Liver (tissue), 9 donors: Measurements from ENCODE around the gene CMTM8. TPM values are rescaled to one million over a fixed set of nuclear protein-coding genes. Genes with fewer than 3 reads are reported as not detected.

ENCODE experiments used
- DNase-seq: peaks from one replicate; pipeline ENCODE4 v3.0.0-alpha.2; 2017; ENCODE audit warnings: low spot score
- H3K27ac ChIP-seq, 2 donors: one replicate each; pipeline ENCODE4 v1.7.0; 2013; ENCODE audit warnings: inconsistent platforms in 2 of 2, low read length in 2 of 2, control low read depth in 1 of 2, low read depth in 1 of 2, mild to moderate bottlenecking in 1 of 2
- H3K27me3 ChIP-seq, 4 donors: one replicate each; pipeline versions ENCODE4 v1.6.1 to v1.7.0; 2013; ENCODE audit warnings: low read length in 3 of 4, inconsistent platforms in 1 of 4, mild to moderate bottlenecking in 1 of 4, moderate library complexity in 1 of 4; ENCODE audit not compliant: control insufficient read depth in 4 of 4, insufficient read depth in 4 of 4
- H3K36me3 ChIP-seq, 4 donors: one replicate each; pipeline versions ENCODE4 v1.6.1 to v1.7.0; 2013; ENCODE audit warnings: low read length in 3 of 4, mild to moderate bottlenecking in 3 of 4, low read depth in 1 of 4, moderate library complexity in 1 of 4; ENCODE audit not compliant: control insufficient read depth in 4 of 4, insufficient read depth in 3 of 4
- H3K4me1 ChIP-seq, 4 donors: one replicate each; pipeline versions ENCODE4 v1.6.1 to v1.7.0; 2013; ENCODE audit warnings: low read length in 3 of 4, mild to moderate bottlenecking in 3 of 4, moderate library complexity in 1 of 4; ENCODE audit not compliant: control insufficient read depth in 4 of 4, insufficient read depth in 4 of 4
- H3K4me3 ChIP-seq, 3 donors: one replicate each; pipeline versions ENCODE4 v1.6.1 to v1.7.0; 2013; ENCODE audit warnings: low read length in 3 of 3, control low read depth in 1 of 3, low read depth in 1 of 3, mild to moderate bottlenecking in 1 of 3
- H3K9ac ChIP-seq, 2 donors: one replicate each; pipeline ENCODE4 v1.7.0; 2013; ENCODE audit warnings: low read length in 2 of 2, mild to moderate bottlenecking in 2 of 2, moderate library complexity in 2 of 2, control low read depth in 1 of 2, low read depth in 1 of 2
- H3K9me3 ChIP-seq, 4 donors: one replicate each; pipeline versions ENCODE4 v1.6.1 to v1.7.0; 2013; ENCODE audit warnings: low read length in 3 of 4; ENCODE audit not compliant: control insufficient read depth in 4 of 4
- EGR1 ChIP-seq, 2 donors: IDR thresholded peaks; 2 replicates each; pipeline ENCODE4 v1.6.1; 2016 to 2018; ENCODE audit warnings: antibody characterized with exemption in 2 of 2, low read depth in 2 of 2
- FOXA1 ChIP-seq: IDR thresholded peaks from 2 replicates; pipeline ENCODE4 v1.6.1; 2016; ENCODE audit warnings: antibody characterized with exemption
- GABPA ChIP-seq, 2 donors: IDR thresholded peaks in 1 of 2; conservative IDR thresholded peaks in 1 of 2; 2 replicates each; pipeline ENCODE4 v1.6.1; 2016; ENCODE audit warnings: antibody characterized with exemption in 2 of 2, mild to moderate bottlenecking in 1 of 2, moderate library complexity in 1 of 2
- HNF4A ChIP-seq, 2 donors: conservative IDR thresholded peaks; 2 replicates each; pipeline ENCODE4 v1.6.1; 2016; ENCODE audit warnings: antibody characterized with exemption in 2 of 2, mild to moderate bottlenecking in 2 of 2
- JUND ChIP-seq, 2 donors: IDR thresholded peaks; 2 replicates each; pipeline ENCODE4 v1.6.1; 2016; ENCODE audit warnings: antibody characterized with exemption in 2 of 2
- MAX ChIP-seq: IDR thresholded peaks from 2 replicates; pipeline ENCODE4 v1.6.1; 2016; ENCODE audit warnings: antibody characterized with exemption
- NR2F2 ChIP-seq: IDR thresholded peaks from 2 replicates; pipeline ENCODE4 v1.6.1; 2016; ENCODE audit warnings: antibody characterized with exemption
- REST ChIP-seq: IDR thresholded peaks from 2 replicates; pipeline ENCODE4 v1.6.1; 2016; ENCODE audit warnings: antibody characterized with exemption, mild to moderate bottlenecking
- SP1 ChIP-seq: IDR thresholded peaks from 2 replicates; pipeline ENCODE4 v1.6.1; 2018; ENCODE audit warnings: antibody characterized with exemption, mild to moderate bottlenecking
- TAF1 ChIP-seq: conservative IDR thresholded peaks from 2 replicates; pipeline ENCODE4 v1.6.1; 2016; ENCODE audit warnings: antibody characterized with exemption, mild to moderate bottlenecking
- YY1 ChIP-seq: IDR thresholded peaks from 2 replicates; pipeline ENCODE4 v1.6.1; 2016; ENCODE audit warnings: antibody characterized with exemption, mild to moderate bottlenecking
- ZBTB33 ChIP-seq: IDR thresholded peaks from 2 replicates; pipeline ENCODE4 v1.6.1; 2016; ENCODE audit warnings: antibody characterized with exemption
- WGBS: extraction: QIAGEN DNeasy Blood & Tissue Kit; methylation state at CpG from one replicate; pipeline ENCODE4 v1.1.7; 2013; 5-methylcytosine and 5-hydroxymethylcytosine counted together
- polyA plus RNA-seq, 2 donors: library from polyadenylated mRNA; stranded (reverse) in 1 of 2; unstranded in 1 of 2; fragments of 200-250 nt in 1 of 2; fragments of >200 nt in 1 of 2; fragmentation: Nextera tagmentation in 1 of 2; extraction: Ambion mirVana in 1 of 2; gene quantifications; one replicate each; pipeline versions ENCODE4 v1.2.1 to v1.2.3, GENCODE V29; 2013 to 2015
- total RNA-seq, 2 donors: library from RNA; depleted of rRNA; stranded (reverse); fragments of >200 nt; gene quantifications; one replicate each; pipeline ENCODE4 v1.2.3, GENCODE V29; 2014
- donor health status: healthy.
- donor health status: healthy.
- donor health status: healthy.
- donor health status: healthy.
- donor health status: healthy.

CMTM8 gene
- total and polyA plus RNA-seq, 4 donors = 4.3 to 44.6 (median 12.5) TPM

GRCh38 chr3:32306072-32306471 is 67.6 kb downstream of the CMTM8 start:
- no peak overlapping the region for H3K4me3 ChIP-seq
- 92% methylated on average over 3 of the region's 3 CpGs for WGBS
- no peak for DNase-seq
- no peak for TF ChIP-seq FOXA1
- TF ChIP-seq YY1 = no peak
- no peak for TF ChIP-seq GABPA (IDR thresholded peaks at IDR 0.05 in 1 of 2, conservative IDR thresholded peaks at IDR 0.05 in 1 of 2)
- no peak for TF ChIP-seq MAX
- no peak for TF ChIP-seq EGR1 (IDR thresholded peaks at IDR 0.05; ENCODE audit: low read depth in 2 of 2)
- no peak for TF ChIP-seq TAF1
- no peak for TF ChIP-seq ZBTB33
- no peak for TF ChIP-seq SP1
- no peak for TF ChIP-seq NR2F2
- no peak for TF ChIP-seq REST
- H3K4me1 ChIP-seq = peaks cover 4 to 16% (median 11%) of the 10 kb centered on the region in 4 donors
- no peak overlapping the region for H3K27ac ChIP-seq
- no peaks in the 10 kb centered on the region for H3K27me3 ChIP-seq
- no peaks in the 10 kb centered on the region for H3K9me3 ChIP-seq
- H3K9ac ChIP-seq = no peak overlapping the region
- H3K36me3 ChIP-seq = no peaks in the 10 kb centered on the region

- Histone ChIP-seq H3K27me3 (no peaks in the 10 kb centered on the region), H3K36me3 (no peaks in the 10 kb centered on the region), H3K9me3 (no peaks in the 10 kb centered on the region), H3K4me3 (no peak overlapping the region), H3K4me1 (peaks cover 1 to 16% (median 11%) of the 10 kb centered on the region in 4 donors), H3K9ac (no peak overlapping the region), H3K27ac (no peak overlapping the region)
- WGBS = 84% methylated on average over 3 of the region's 3 CpGs
- no peak for DNase-seq
- TF ChIP-seq JUND (IDR thresholded peaks at IDR 0.05) = no peak
These were observed 69.1 kb downstream of the CMTM8 start for GRCh38 chr3:32307591-32307990.

- no peaks in the 10 kb centered on the region for H3K9me3 ChIP-seq
- no peak overlapping the region for H3K4me3 ChIP-seq
- no peak overlapping the region for H3K9ac ChIP-seq
- TF ChIP-seq NR2F2 = no peak
- no peak for TF ChIP-seq HNF4A (conservative IDR thresholded peaks at IDR 0.05)
- WGBS = 99% methylated on average over 4 of the region's 4 CpGs
- no peaks in the 10 kb centered on the region for H3K36me3 ChIP-seq
- no peak overlapping the region for H3K27ac ChIP-seq
- H3K4me1 ChIP-seq = peaks cover 1 to 12% (median 9%) of the 10 kb centered on the region in 4 donors
- DNase-seq = no peak
- no peaks in the 10 kb centered on the region for H3K27me3 ChIP-seq
These were observed 69.9 kb downstream of the CMTM8 start for GRCh38 chr3:32308378-32308777.
